HepG2 (cell line): ENCODE measurements around the gene PTPRC.

ENCODE experiments used
- ESRRA ChIP-seq: sonication (generic); formaldehyde crosslinking; IDR thresholded peaks from 2 replicates; pipeline ENCODE4 v1.5.1; 2020; ENCODE audit warnings: mild to moderate bottlenecking, low read depth, missing genetic modification reagents
- HOXA7 ChIP-seq: sonication (generic); formaldehyde crosslinking; IDR thresholded peaks from 2 replicates; pipeline ENCODE4 v1.8.1; 2022; ENCODE audit warnings: mild to moderate bottlenecking, missing genetic modification reagents, moderate library complexity
- KAT8 ChIP-seq: IDR thresholded peaks from 2 replicates; pipeline ENCODE4 v1.6.1; 2016; ENCODE audit warnings: missing genetic modification reagents, missing compliant biosample characterization
- ZNF776 ChIP-seq: sonication (generic); formaldehyde crosslinking; IDR thresholded peaks from 2 replicates; pipeline ENCODE4 v1.4.0; 2020; ENCODE audit warnings: mild to moderate bottlenecking, missing genetic modification reagents
- TF ChIP-seq, protein P1 (sequence below): sonication (generic); formaldehyde crosslinking; IDR thresholded peaks from 2 replicates; pipeline ENCODE4 v1.5.0; 2020; ENCODE audit warnings: mild to moderate bottlenecking, missing genetic modification reagents, moderate library complexity
- TF ChIP-seq, protein P2 (sequence below): sonication (generic); formaldehyde crosslinking; IDR thresholded peaks from 2 replicates; pipeline ENCODE4 v1.8.0; 2022; ENCODE audit warnings: low read depth, missing genetic modification reagents

DNA sequence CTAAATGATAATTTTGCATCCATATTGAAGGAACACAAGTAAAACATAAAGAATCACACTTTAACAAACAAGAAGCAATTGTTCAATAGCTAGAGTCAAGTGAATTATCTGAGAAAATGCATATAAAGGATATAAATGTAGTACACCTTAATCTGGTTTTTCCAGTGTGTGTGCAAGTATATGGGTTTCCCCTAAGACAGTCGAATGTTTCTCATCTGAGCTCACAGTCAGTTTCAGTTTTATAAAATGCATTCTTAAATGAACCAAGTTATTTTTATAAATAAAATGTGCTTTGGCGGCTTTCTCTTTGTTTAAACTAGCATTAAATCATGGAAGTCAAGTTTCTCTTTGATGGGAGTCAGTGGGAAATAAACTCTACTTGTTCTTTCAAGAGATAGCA is 125.9 kb downstream of the PTPRC start:
- no peak for TF ChIP-seq HOXA7 (CRISPR knock-in tag)
- TF ChIP-seq, protein P1, sequence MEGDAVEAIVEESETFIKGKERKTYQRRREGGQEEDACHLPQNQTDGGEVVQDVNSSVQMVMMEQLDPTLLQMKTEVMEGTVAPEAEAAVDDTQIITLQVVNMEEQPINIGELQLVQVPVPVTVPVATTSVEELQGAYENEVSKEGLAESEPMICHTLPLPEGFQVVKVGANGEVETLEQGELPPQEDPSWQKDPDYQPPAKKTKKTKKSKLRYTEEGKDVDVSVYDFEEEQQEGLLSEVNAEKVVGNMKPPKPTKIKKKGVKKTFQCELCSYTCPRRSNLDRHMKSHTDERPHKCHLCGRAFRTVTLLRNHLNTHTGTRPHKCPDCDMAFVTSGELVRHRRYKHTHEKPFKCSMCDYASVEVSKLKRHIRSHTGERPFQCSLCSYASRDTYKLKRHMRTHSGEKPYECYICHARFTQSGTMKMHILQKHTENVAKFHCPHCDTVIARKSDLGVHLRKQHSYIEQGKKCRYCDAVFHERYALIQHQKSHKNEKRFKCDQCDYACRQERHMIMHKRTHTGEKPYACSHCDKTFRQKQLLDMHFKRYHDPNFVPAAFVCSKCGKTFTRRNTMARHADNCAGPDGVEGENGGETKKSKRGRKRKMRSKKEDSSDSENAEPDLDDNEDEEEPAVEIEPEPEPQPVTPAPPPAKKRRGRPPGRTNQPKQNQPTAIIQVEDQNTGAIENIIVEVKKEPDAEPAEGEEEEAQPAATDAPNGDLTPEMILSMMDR (CRISPR knock-in tag), result no peak
- no peak for TF ChIP-seq ZNF776 (CRISPR knock-in tag)
- no peak for TF ChIP-seq KAT8 (CRISPR knock-in tag)
- no peak for TF ChIP-seq ESRRA (CRISPR knock-in tag)
- TF ChIP-seq, protein P2, sequence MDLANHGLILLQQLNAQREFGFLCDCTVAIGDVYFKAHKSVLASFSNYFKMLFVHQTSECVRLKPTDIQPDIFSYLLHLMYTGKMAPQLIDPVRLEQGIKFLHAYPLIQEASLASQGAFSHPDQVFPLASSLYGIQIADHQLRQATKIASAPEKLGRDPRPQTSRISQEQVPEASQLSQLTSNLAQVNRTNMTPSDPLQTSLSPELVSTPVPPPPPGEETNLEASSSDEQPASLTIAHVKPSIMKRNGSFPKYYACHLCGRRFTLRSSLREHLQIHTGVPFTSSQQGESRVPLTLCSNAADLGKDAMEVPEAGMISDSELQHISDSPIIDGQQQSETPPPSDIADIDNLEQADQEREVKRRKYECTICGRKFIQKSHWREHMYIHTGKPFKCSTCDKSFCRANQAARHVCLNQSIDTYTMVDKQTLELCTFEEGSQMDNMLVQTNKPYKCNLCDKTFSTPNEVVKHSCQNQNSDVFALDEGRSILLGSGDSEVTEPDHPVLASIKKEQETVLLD (CRISPR knock-in tag), result no peak
